Pulmonary artery endothelial cell (primary cell): ENCODE data around the gene TMEM207. TPM values are rescaled to one million over a fixed set of nuclear protein-coding genes. Genes with fewer than 3 reads are reported as not detected.
"Not testable (repeated sequence)": the region's sequence is repeated elsewhere in the genome, so short reads cannot be mapped to it uniquely, and the experiment has no call there.

Experiments used
- DNase-seq: peaks from one replicate; pipeline ENCODE4 v3.0.0-alpha.2; 2011; ENCODE audit warnings: low read depth, low spot score
- total RNA-seq: library from RNA; depleted of rRNA; stranded (reverse); fragments of >200 nt; gene quantifications from 2 replicates; pipeline ENCODE4 v1.2.3, GENCODE V29; 2014

TMEM207 gene
- not detected in 2 replicates for total RNA-seq

DNA sequence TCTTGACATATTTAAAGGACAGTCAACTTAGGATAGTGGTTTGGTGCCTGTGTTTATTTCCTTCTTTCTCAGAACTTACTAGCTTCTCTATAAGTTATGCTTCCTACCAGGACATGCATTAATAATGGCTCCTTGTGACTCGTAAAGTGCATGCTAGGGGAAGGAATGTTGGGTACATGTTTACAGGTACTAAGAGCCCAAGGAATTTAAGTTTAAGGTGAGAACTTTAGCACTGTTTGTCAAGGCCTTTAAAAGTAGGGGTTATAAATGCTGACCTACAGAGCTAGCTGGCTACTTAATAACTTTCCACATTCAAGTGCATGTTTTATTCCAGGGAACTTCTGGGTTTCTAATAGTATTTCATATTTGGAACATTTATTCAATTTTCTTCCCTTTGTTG lies at the start of gene TMEM207:
Gene TMEM207 (minus strand): TSS at position 101 of the 400 bp plus-strand sequence. CDS start 92 bp downstream, at position 9.
- DNase-seq, result no peak

DNA sequence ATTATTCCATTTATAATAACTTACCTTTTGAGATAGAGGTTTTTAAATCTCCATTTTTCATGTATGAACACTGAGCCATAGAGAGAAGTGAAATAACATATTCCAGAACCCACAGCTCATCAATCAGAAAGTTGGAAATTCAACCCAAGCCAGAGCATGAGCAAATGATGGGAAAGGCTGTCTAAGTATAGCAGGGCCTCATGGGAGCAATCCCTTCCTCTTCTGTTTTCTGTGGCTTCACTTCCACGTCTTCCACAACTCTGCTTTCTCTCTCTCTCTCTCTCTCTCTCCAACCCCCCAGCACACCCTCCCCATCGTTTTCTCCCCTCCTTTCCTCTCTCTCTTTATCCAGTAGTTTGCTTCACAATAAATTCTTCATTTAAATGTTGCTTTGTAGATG lies 49.4 kb upstream of the TMEM207 start:
- DNase-seq, result no peak

DNA sequence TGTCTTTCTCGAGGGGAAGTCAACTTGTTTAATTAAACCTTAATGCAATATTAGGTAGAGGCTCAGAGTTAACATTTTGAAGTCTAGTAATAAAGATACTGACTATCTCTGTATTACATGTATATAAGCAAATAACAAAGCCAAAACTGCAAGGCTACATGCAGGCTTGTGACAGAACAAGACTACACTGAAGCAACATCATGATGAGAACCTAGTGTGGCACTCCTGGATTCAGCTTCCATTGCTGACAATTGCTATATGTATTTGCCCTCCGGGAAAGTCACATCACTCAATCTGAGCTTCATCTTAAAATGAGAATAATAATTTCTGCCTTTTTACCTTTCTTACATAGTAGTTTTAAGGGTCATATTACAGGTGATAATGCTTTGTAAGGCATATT lies 48.6 kb upstream of the TMEM207 start:
- DNase-seq, result no peak

DNA sequence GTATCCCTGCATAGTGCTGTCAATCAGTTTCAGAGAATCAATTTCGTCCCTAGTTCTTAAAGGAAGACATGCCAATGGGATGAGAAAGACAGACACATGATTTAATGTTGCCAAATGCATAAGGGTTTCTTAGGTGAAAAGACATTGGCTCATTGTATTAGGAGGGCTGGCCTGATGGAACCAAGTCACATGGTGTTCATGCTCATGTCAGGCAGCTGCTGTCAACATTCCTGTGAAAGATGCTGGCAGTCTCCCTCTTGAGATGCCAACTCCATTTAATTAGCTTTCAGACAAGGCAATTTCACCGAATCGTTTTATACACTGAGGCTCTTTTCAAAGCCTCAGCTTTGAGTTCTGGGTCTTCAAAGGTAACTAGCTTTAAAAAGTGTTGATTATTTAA lies 48.1 kb upstream of the TMEM207 start:
- no peak for DNase-seq

DNA sequence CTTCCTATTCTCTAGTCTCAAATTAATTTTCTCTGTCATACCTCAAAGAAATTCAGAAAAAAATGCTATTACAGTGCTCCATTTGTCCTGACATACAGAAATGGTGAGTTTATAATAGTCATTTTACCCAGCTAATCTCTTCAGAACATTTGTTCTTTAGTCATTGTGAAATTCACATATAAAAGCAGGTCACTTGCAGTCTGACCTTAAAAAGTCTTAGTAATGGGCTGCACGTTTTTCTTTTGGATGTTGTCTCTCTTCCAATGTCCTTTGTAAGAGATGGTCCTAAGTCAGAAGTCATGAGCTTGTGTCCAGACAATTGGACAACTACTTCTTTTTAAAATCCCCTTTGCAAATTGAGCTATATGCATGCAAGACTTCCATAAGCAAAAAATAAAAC lies 47.2 kb upstream of the TMEM207 start:
- DNase-seq, result no peak

DNA sequence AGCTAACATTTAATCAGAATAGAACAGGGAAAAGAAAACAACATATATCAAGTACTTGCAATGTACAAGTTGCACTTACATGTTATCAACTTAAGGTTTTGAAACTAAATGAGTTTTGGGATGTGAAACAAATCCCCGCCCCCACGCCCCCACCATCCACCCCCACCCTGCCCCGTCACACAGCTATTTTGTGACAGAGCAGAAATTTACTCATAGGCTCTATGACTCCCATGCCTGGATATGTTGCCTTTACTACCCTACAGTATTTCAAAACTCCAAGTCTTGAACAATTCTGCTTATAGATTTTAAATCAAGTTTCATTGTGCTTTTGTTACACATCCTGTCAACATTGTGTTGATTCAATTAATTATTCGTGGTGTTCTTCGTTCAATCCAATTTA lies 46.1 kb upstream of the TMEM207 start:
- DNase-seq, result no peak

DNA sequence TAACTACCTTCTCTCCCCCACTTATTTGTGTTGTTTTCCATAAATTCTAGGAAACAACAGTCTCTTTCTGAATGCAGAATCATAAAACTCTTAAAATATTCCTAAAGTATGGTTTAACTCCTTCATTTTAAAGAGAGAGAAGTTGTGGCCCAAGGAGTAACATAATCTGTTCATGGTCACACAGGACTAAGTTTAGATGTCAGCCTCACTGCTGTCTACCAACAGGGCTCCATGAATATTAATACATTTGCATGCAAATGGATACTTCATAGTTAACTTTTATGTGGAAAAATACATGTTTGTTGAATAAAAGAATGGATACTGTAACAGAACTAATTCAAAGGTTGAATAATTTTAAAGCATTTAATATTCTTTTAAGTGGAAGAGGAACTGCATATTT lies 45.7 kb upstream of the TMEM207 start:
- no peak for DNase-seq

DNA sequence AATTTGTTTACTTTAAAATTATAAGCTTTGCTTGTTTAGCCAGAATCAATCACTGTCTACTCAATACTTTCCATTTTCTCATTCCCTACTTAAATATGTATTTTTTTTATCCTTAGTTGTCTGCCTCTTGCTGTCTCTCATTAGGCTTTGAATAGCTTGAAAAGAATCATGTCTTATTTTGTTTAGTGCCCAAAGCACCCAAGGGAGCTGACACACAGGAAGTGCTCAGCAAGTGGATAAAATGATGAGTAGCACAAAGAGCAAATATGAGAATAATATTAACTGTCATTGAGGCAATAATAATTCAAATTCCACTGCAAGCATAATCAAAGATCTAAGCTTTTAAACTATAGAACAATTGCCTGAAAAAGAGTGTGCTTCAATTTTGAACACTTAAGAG lies 45.2 kb upstream of the TMEM207 start:
- DNase-seq, result no peak

DNA sequence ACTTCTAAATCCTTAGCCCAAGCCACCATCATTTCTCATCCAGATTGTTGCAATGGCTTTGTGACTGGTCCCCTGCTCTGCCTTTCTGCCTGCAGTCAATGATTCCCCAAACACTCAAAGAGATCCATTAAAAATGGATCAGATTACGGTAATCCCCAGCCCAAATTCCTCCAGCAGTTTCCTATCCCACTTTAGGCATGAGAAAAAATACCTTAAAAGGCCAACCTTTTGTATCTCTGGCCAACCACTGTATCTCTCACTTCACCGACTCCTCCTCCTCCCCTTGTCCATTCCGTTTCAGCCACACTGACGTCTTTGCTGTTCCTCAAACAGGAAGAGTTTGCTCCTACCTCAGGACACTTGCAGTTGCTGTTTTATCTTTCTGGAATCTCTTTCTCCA lies 43.3 kb upstream of the TMEM207 start:
- DNase-seq, result no peak

DNA sequence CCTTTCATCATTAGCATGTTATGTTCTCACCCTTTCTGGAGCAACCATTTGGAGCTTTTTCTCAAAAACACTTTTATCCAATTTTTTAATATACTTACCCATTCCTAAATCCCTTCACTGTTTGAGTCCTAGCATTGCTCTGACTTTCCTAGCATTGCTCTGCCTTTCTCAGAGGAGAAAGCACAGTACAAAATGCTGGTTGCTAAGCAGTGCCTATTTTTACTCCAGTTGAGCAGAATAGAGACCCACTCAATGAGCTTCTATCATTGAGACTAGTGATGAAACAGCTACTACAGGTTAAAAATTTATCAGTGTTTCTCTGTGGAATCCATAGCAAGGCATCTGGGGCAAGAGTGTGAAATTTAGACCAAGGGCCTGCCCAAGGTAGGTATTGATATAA lies 42.4 kb upstream of the TMEM207 start:
- DNase-seq, result no peak

DNA sequence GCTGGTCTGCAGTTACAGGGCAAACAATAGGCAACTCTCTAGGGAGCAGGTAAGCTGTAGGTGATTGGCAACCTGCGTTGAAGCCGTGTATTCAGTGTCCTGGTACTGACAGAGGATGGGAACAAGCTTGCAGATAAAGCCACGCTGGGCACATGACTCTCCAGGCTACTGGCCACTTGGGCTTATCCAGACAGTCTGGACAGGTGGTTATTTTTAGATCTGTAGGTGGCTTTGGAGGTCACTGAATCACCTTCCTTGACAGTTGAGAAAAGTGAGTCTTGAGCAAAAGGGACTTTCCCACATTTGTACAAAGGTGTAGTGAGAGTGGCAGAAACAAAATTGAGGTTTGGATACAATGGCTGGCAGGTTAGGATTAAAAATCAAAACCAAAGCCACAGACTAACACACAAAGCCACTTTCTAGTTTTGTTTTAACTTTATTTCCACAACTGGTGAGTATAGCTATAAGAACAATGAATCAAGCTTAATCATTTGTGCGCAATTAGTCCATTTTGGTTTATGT lies 41.9 kb upstream of the TMEM207 start:
- DNase-seq, result no peak

DNA sequence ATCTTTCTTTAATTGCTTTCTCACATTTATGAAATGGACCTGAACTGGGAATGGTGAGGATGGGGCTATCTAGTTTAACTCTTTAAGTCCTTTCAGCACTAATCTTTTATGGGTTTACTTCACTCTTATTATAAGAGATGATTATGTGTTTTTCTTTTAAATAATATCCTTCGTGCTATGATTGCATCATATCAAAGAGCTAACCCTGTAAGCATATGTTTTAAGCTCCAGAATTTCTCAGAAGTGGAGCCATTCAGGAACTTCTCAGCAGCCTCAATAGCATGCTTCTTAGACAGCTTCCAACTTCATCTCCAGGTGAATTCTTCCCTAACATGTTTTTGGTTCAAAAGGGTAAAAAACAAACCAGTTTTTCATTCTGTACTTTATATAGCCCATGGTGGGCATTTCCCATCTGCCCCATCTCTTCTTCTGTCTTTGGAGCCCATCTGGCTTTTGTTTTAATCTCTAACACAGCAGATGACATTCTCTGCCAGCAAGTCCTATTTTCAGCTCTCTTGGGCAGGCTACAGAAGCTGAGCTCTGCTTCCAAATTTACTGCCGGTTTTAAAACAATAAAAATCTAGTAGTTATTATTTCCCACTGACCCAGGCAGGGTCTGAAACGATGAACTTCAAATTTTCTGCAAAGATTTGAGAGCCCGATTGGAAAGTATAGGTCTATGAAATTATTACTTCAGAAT lies 37.4 kb upstream of the TMEM207 start:
- DNase-seq, result no peak

DNA sequence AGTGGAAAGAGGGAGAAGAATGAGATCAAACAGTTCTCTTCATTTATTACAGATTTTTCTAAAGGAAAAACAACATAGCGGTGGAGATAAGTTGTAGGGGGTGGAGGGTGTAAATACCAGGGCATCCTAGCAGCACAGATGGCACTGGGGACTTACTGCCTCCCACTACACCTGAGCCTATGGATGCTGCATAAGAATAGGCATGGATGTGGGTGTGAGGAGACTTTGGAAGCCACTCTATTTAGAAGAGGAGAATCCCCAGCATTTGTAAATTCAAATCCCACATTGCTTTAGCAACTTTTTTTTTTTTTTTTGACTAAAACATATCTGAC lies 36.8 kb upstream of the TMEM207 start:
- DNase-seq, result no peak

DNA sequence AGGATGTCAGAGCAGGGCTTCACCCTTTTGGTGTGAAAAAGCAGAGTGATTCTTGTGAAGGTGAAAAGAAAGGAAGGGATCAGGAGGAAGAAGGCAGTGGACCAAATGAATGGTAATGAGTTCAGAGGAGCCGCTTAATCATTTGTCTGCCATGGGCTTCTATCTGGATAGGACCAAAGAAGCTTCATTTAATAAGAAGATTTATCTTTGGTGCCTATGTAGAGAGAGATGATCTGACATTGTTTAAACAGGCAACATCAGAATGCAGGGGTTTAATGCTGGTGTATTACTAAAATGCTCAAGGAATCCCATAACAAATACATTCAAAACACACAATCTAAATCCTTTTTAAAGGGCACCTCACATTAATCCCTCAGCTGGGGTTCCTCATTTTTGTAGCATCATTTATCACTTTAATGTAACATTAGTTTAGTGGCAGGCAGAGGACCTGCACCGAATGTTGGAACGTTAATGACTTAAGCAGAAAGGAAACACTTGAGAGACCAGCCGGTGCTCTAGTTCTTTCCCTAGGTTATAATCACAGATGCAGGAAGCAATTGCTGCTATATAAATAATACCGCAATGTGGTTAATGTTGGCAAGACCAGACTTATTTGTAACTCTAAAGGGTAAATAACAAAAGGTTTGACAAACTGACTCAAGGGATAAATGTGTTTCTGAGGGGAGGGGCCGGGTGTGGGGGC lies 36.3 kb upstream of the TMEM207 start:
- DNase-seq, result peak; percentile 60

DNA sequence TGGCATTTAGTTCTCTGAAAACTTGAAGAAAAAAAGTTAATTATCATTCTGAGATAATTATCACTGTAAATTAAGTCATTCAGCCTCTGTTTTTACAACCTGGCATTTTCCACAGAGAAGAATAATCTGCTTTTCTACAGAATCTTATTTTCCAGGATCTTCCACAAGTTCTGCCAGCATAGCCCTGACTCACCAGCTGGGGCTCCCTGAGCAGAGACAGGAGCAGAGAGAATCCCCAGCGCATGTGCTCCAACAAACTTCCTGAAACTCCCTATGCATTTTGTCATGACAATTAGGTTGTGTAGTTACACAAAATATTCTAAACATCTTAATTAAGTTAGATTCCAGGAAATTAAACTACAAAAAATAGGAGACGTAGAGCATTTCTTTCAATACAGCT lies 32.1 kb upstream of the TMEM207 start:
- no peak for DNase-seq

DNA sequence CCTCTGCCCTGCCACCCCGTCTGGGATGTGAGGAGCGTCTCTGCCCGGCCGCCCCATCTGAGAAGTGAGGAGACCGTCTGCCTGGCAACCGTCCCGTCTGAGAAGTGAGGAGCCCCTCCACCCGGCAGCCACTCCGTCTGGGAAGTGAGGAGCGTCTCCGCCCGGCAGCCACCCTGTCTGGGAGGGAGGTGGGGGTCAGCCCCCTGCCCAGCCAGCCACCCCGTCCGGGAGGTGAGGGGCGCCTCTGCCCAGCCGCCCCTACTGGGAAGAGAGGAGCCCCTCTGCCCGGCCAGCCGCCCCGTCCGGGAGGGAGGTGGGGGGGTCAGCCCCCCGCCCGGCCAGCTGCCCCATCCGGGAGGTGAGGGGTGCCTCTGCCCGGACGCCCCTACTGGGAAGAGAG lies 23.6 kb upstream of the TMEM207 start:
- not testable (repeated sequence) for DNase-seq

DNA sequence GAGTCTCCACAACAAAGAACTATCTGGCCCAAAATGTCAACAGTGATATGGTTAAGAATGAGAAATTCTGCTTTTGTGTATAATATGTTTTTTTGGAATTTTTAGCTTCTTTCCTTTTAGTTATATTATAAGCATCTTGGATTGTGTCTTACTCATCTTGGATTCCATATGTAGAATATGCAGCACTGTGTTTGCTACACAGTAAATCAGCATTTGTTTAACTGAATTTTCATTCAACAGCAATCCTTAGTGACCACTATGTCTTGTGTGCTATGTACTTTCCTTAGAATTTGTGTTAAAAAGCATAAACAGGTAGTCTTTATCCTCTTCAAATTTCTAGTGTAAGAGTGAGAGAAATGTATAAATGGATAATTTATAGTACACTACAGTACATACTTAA lies 18.2 kb upstream of the TMEM207 start:
- DNase-seq, result no peak

DNA sequence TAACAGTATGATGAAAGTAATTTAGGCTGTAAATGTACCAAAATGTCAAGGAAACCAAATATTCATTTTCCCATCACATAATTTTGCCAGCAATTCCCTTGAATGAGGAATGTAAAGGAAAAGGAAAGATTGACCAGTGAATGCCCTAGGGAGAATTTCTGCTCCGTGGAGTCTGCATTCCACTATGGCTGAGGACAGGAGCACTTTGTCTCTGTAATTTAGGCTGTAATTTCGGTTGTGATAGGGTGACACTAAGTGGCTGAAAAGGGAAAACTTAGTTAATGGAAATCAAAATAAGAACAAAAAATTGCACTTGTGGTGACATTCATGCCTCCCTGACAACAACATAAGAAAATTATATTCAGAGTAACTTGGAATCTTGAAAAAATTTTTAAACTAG lies 8.3 kb upstream of the TMEM207 start:
- DNase-seq, result no peak

DNA sequence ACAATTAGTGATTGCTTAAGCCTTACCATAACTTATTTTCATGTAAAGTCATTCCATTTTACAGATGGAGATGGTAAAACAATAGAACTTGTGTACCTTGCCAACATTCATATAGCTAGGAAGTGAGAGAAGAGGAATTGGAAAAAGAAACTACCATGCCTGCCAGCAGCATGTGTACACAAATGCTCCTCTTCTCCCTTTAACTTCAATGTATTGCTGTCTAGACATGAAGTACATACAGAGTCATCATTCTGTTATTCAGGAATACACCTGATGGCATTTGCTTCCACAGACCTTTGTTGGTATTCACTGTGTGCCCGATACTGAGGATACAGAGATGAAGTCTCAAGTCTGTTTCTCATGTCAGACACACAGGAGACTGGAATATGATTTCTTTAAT lies 7.1 kb upstream of the TMEM207 start:
- DNase-seq, result no peak

DNA sequence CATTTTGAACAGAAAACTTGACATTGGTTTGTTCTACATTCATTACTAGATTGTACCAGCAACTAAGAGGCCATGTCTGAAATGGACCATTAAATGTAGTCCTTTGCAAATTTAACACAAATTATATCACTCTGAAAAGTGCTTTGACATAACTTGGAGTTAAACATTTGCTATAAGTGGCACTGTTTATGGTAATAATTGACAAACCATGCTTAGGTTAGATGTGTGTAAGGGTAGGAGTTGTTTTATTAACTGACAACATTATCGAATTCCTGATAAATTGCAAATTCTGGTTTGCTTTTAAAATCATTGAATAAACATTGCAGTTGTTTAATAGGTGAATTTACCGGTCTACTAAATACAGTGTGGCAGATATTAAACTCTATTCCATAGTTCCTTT lies 6.1 kb upstream of the TMEM207 start:
- DNase-seq, result no peak

DNA sequence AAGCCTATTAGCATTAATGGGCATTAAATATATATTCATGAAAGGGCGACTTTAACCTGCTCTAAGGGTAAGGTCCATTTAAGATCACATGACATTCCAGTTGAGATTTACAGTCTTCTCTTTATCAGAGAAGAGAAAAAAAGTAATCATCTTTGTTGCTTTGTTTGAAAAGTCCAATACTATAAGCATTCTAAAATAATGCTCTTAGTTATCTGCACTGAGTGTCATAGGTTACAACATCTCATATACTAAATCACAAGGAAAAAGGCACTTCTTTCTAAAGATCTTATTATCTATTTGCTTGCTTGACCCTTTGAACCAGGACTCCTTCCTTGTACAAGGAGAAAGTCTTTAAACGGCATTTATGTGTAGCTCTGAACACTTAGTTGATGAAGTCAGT lies 1.4 kb downstream of the TMEM207 start:
- DNase-seq, result no peak

DNA sequence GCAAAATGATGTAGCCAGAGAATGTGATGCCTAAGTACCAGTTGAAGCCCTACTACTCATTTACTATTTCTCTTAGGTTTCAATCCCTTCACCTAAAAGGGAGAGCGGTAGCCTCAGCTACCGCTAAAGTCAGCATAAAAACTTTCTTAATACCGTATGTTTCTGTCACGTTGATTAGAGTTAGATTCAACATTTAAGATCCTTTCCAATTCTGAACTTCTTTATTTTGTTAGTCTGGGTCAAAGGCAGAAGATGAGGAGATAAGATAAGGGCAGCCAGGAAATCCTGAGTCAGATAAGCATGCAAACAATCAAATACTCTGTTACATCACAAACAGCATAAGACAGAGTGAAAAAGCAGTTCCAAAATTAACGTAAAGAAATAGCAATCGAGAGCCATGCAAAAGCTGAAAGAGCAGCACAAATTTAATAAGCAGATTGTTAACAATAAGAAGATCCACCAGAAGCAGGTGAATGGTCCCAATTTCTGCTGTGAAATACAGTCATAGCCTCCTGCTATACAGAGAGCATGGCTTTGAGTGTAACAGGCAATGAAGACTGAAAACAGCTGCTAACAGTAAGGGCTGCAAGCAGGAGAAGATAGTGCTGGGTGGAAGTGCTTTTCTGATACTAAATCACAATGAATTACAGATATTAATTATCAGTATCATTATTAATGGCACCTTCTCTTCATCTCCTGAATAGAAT lies 3.0 kb downstream of the TMEM207 start:
- DNase-seq, result no peak
